Smooth muscle cell (in vitro differentiated cells): ENCODE measurements around the gene NRTN. TPM values are rescaled to one million over a fixed set of nuclear protein-coding genes. Genes with fewer than 3 reads are reported as not detected.

Source experiments
- DNase-seq: peaks from one replicate; lab custom pipeline; 2025; ENCODE audit not compliant: unreplicated experiment; lab: John Stamatoyannopoulos, UW
- H2AFZ ChIP-seq: fragments of 200-600 bp; sonication (generic); 2 replicates; pipeline ENCODE4 v1.6.0; 2016; ENCODE audit warnings: antibody characterized with exemption, low read depth, mild to moderate bottlenecking
- H3F3A ChIP-seq: fragments of 200-600 bp; sonication (generic); 2 replicates; pipeline ENCODE4 v1.6.0; 2017; ENCODE audit warnings: antibody characterized with exemption, low read depth
- H3K27ac ChIP-seq: fragments of 200-600 bp; sonication (generic); 2 replicates; pipeline ENCODE4 v1.5.1; 2016; ENCODE audit warnings: low read depth, mild to moderate bottlenecking
- H3K27me3 ChIP-seq: fragments of 200-600 bp; sonication (generic); 2 replicates; pipeline ENCODE4 v1.6.1; 2016; ENCODE audit warnings: low read depth, mild to moderate bottlenecking
- H3K36me3 ChIP-seq: fragments of 200-600 bp; sonication (generic); 2 replicates; pipeline ENCODE4 v1.5.1; 2016; ENCODE audit warnings: low read depth
- H3K4me1 ChIP-seq: fragments of 200-600 bp; sonication (generic); 2 replicates; pipeline ENCODE4 v1.5.1; 2016; ENCODE audit warnings: low read depth
- H3K4me2 ChIP-seq: fragments of 200-600 bp; sonication (generic); 2 replicates; pipeline ENCODE4 v1.6.0; 2016; ENCODE audit warnings: mild to moderate bottlenecking
- H3K4me3 ChIP-seq: fragments of 200-600 bp; sonication (generic); 2 replicates; pipeline ENCODE4 v1.5.1; 2016; ENCODE audit warnings: mild to moderate bottlenecking
- H3K79me2 ChIP-seq: fragments of 200-600 bp; sonication (generic); 2 replicates; pipeline ENCODE4 v1.6.0; 2016; ENCODE audit warnings: low read depth, mild to moderate bottlenecking
- H3K9ac ChIP-seq: fragments of 200-600 bp; sonication (generic); 2 replicates; pipeline ENCODE4 v1.6.0; 2016; ENCODE audit warnings: low read depth
- H3K9me3 ChIP-seq: fragments of 200-600 bp; sonication (generic); replicated peaks from 2 replicates; pipeline ENCODE4 v1.5.1; 2016; ENCODE audit warnings: low read depth
- H4K20me1 ChIP-seq: fragments of 200-600 bp; sonication (generic); 2 replicates; pipeline ENCODE4 v1.6.0; 2016; ENCODE audit warnings: low read depth
- CTCF ChIP-seq: fragments of 200-600 bp; sonication (generic); IDR thresholded peaks from 2 replicates; pipeline ENCODE4 v1.5.1; 2017; ENCODE audit warnings: borderline replicate concordance, mild to moderate bottlenecking, antibody characterized with exemption; ENCODE audit not compliant: insufficient read depth, poor library complexity, severe bottlenecking
- WGBS: methylation state at CpG from one replicate; pipeline ENCODE4 v1.1.7; 2016; ENCODE audit warnings: low lambda C conversion rate; 5-methylcytosine and 5-hydroxymethylcytosine counted together
- polyA plus RNA-seq: library from polyadenylated mRNA; unstranded; fragments of >200 nt; fragmentation: Nextera tagmentation; extraction: Ambion mirVana; gene quantifications from 2 replicates; pipeline ENCODE4 v1.2.1, GENCODE V29; 2016
- total RNA-seq: library from RNA; depleted of rRNA; stranded (reverse); fragments of >200 nt; gene quantifications from 2 replicates; pipeline ENCODE4 v1.2.3, GENCODE V29; 2014

NRTN gene
- total and polyA plus RNA-seq, 2 experiments from 2014 or later = 2.2 to 5.4 TPM

GRCh38 chr19:5877882-5878281 is 73.0 kb downstream of the NRTN start:
- no peaks in the 10 kb centered on the region for H4K20me1 ChIP-seq
- no peaks in the 10 kb centered on the region for H3K36me3 ChIP-seq
- H3K4me3 ChIP-seq = no peak overlapping the region
- H3K4me1 ChIP-seq = peaks cover 10% of the 10 kb centered on the region
- H3K9me3 ChIP-seq = no peaks in the 10 kb centered on the region
- DNase-seq = no peak
- H3K4me2 ChIP-seq = no peak overlapping the region
- no peak for TF ChIP-seq CTCF
- no peaks in the 10 kb centered on the region for H3K27me3 ChIP-seq
- H3F3A ChIP-seq = no peaks in the 10 kb centered on the region
- WGBS = 93% methylated on average over 9 of the region's 9 CpGs
- no peaks in the 10 kb centered on the region for H3K79me2 ChIP-seq
- H3K9ac ChIP-seq = no peak overlapping the region
- no peak overlapping the region for H2AFZ ChIP-seq
- no peak overlapping the region for H3K27ac ChIP-seq

Other genes with a start within 250 kb of the NRTN start
- gene TINCR, start 237.1 kb upstream of the NRTN start, total RNA-seq = 2.9 and 6.2 TPM in 2 replicates
- 2.2 and 5.7 TPM in 2 replicates for gene TINCR, start 237.1 kb upstream of the NRTN start, polyA plus RNA-seq
- 10.9 and 44.9 TPM in 2 replicates for gene SAFB2, start 182.3 kb upstream of the NRTN start, total RNA-seq
- 28.9 and 40.6 TPM in 2 replicates for gene SAFB2, start 182.3 kb upstream of the NRTN start, polyA plus RNA-seq
- 22.8 and 29.4 TPM in 2 replicates for gene SAFB, start 182.0 kb upstream of the NRTN start, total RNA-seq
- gene SAFB, start 182.0 kb upstream of the NRTN start, polyA plus RNA-seq = 68.3 and 74.3 TPM in 2 replicates
- 29.8 and 45.2 TPM in 2 replicates for gene MICOS13, start 124.6 kb upstream of the NRTN start, total RNA-seq
- gene MICOS13, start 124.6 kb upstream of the NRTN start, polyA plus RNA-seq = 143 and 151 TPM in 2 replicates
- 10.3 and 28.0 TPM in 2 replicates for gene HSD11B1L, start 124.0 kb upstream of the NRTN start, total RNA-seq
- gene HSD11B1L, start 124.0 kb upstream of the NRTN start, polyA plus RNA-seq = 28.4 and 28.5 TPM in 2 replicates
- 591 and 641 TPM in 2 replicates for gene RPL36, start 114.8 kb upstream of the NRTN start, total RNA-seq
- 1,079 and 1,182 TPM in 2 replicates for gene RPL36, start 114.8 kb upstream of the NRTN start, polyA plus RNA-seq
- 30.2 and 31.6 TPM in 2 replicates for gene LONP1, start 84.9 kb upstream of the NRTN start, total RNA-seq
- 67.7 and 82.6 TPM in 2 replicates for gene LONP1, start 84.9 kb upstream of the NRTN start, polyA plus RNA-seq
- gene CATSPERD, start 84.4 kb upstream of the NRTN start, total RNA-seq = not detected in 2 replicates
- gene CATSPERD, start 84.4 kb upstream of the NRTN start, polyA plus RNA-seq = not detected in 2 replicates
- gene PRR22, start 20.3 kb upstream of the NRTN start, total RNA-seq = 1.5 and 2.2 TPM in 2 replicates
- gene PRR22, start 20.3 kb upstream of the NRTN start, polyA plus RNA-seq = 0.65 and 1.7 TPM in 2 replicates
- gene DUS3L, start 13.9 kb upstream of the NRTN start, total RNA-seq = 12.8 and 19.7 TPM in 2 replicates
- gene DUS3L, start 13.9 kb upstream of the NRTN start, polyA plus RNA-seq = 18.5 and 19.0 TPM in 2 replicates
- 0.22 TPM in 1 of 2 replicates, not detected in the other for gene FUT6, start 34.6 kb downstream of the NRTN start, total RNA-seq
- not detected in 2 replicates for gene FUT6, start 34.6 kb downstream of the NRTN start, polyA plus RNA-seq
- gene FUT3, start 46.4 kb downstream of the NRTN start, total RNA-seq = 0.18 and 0.58 TPM in 2 replicates
- 0.24 TPM in 1 of 2 replicates, not detected in the other for gene FUT3, start 46.4 kb downstream of the NRTN start, polyA plus RNA-seq
- gene FUT5, start 65.5 kb downstream of the NRTN start, total RNA-seq = not detected in 2 replicates
- 0.97 TPM in 1 of 2 replicates, not detected in the other for gene FUT5, start 65.5 kb downstream of the NRTN start, polyA plus RNA-seq
- 169 and 209 TPM in 2 replicates for gene NDUFA11, start 98.7 kb downstream of the NRTN start, total RNA-seq
- 487 and 493 TPM in 2 replicates for gene NDUFA11, start 98.7 kb downstream of the NRTN start, polyA plus RNA-seq
- gene VMAC, start 99.8 kb downstream of the NRTN start, total RNA-seq = 0.36 and 3.6 TPM in 2 replicates
- gene VMAC, start 99.8 kb downstream of the NRTN start, polyA plus RNA-seq = 0.95 and 2.6 TPM in 2 replicates
- 4.6 and 17.3 TPM in 2 replicates for gene CAPS, start 109.2 kb downstream of the NRTN start, total RNA-seq
- gene CAPS, start 109.2 kb downstream of the NRTN start, polyA plus RNA-seq = 5.1 and 13.0 TPM in 2 replicates
- gene RANBP3, start 173.1 kb downstream of the NRTN start, total RNA-seq = 45.3 and 65.8 TPM in 2 replicates
- 11.7 and 13.4 TPM in 2 replicates for gene RANBP3, start 173.1 kb downstream of the NRTN start, polyA plus RNA-seq